Measurements from ENCODE around the gene BRCA1.
A peak's percentile ranks its signal among the peaks of the same experiment; 100 is the strongest.
"Not testable (repeated sequence)": the region's sequence is repeated elsewhere in the genome, so short reads cannot be mapped to it uniquely, and the experiment has no call there.

The BRCA1 gene

GRCh38 chr17:43125133-43125966, at the start of gene BRCA1:
TSS of gene BRCA1 (minus strand) at chr17:43125364. CDS start at chr17:43124096, 1,268 bp downstream.
- peak; percentile 100 for DNase-seq
- in situ Hi-C loops (cut with MboI; ENCODE audit: low pct_unique_long_range_greater_than_20kb, low sequenced_read_pairs): no loop called here

DNA sequence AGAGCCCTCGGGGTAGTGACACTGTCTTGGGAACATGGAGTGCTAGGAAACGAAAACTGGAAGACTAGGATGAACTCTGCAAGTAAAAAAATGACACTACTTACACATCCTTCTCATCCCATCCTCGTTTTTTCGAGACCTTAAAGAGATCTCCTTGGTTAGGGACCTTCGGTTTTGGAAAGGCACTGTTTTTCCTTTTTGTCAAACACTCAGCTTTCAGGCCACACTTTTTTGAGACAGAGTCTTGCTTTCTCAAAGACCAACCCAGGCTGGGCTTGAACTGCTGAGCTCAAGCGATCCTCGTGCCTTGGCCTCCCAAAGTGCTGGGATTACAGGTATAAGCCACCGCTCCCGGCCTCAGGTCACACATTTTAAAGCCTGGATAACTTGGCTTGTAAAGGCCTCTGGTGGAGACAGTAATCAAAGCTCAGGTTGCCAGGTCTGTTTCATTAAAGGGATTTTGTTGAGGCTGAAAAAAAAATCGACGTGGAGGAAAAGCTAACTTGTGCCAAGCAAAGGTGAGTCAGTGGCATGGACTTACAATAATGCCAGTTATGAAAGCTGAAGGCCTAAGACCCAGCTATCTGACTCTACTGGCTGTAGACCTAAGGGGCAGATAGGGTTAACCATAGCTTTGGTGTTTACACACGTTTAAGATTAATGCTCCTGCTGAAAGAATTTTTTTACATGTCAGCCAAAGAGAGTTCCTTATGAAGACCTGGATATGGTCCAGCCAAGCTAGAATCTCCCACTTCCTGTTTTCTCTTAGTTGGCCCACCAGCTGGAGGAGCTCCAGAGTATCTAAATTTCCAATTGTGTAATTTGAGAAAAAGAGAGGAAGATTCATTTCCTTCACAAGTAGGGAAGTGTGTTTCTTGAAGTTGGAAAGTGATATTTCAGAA, 46.7 kb upstream of the BRCA1 start:
- peak; percentile 88 for DNase-seq

GRCh38 chr17:43170766-43171585, 45.8 kb upstream of the BRCA1 start, which contains the start of gene NBR1:
TSS of gene NBR1 (plus strand) at chr17:43171214. CDS start at chr17:43175800, 4,586 bp downstream.
- in situ Hi-C loops (cut with MboI; ENCODE audit: low pct_unique_long_range_greater_than_20kb, low sequenced_read_pairs): no loop called here
- DNase-seq: peak; percentile 100

More for the DNA sequence above, 46.7 kb upstream of the BRCA1 start:
- in situ Hi-C loops (cut with MboI; ENCODE audit: low pct_unique_long_range_greater_than_20kb, low sequenced_read_pairs): no loop called here

DNA sequence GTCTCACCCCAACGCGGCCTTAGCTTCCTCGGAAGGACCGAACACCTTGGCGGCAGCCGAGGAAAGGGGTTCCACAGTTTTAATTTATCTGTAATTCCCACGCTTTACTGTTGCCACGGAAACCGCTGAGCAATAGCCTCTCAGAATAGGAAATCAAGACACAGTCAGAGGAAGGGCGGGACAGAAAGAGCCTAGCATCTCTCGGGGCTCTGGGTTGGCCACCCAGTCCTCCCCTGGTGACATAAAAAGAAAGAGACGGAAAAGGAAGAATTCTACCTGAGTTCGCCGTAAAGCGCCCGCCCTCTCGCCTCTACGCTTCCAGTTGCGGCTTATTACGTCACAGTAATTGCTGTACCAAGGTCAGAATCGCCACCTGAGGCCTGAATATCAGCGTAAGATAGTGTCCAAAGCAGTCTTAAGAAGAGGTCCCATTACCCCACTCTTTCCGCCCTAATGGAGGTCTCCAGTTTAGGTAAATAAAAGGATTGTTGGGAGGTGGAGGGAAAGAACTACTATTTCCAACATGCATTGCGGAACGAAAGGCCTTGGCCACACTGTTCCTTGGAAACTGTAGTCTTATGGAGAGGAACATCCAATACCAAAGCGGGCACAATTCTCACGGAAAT, 45.1 kb upstream of the BRCA1 start:
- in situ Hi-C loops (cut with MboI; ENCODE audit: low pct_unique_long_range_greater_than_20kb, low sequenced_read_pairs): no loop called here
- DNase-seq: peak; percentile 97

- in situ Hi-C loops (cut with MboI; ENCODE audit: low pct_unique_long_range_greater_than_20kb, low sequenced_read_pairs): no loop called here
- DNase-seq: no peak
Observed at GRCh38 chr17:43169561-43170139, 44.5 kb upstream of the BRCA1 start.

GRCh38 chr17:43165971-43166370, 40.8 kb upstream of the BRCA1 start:
- in situ Hi-C loops (cut with MboI; ENCODE audit: low pct_unique_long_range_greater_than_20kb, low sequenced_read_pairs); DNase-seq: not testable (repeated sequence)

- in situ Hi-C loops (cut with MboI; ENCODE audit: low pct_unique_long_range_greater_than_20kb, low sequenced_read_pairs); DNase-seq: not testable (repeated sequence)
Observed at GRCh38 chr17:43159957-43160356, 34.8 kb upstream of the BRCA1 start.

GRCh38 chr17:43159232-43159631, 34.1 kb upstream of the BRCA1 start:
- in situ Hi-C loops (cut with MboI; ENCODE audit: low pct_unique_long_range_greater_than_20kb, low sequenced_read_pairs); DNase-seq: not testable (repeated sequence)

GRCh38 chr17:43155666-43156065, 30.5 kb upstream of the BRCA1 start:
- in situ Hi-C loops (cut with MboI; ENCODE audit: low pct_unique_long_range_greater_than_20kb, low sequenced_read_pairs): no loop called here
- no peak for DNase-seq

GRCh38 chr17:43153197-43153835, 28.2 kb upstream of the BRCA1 start:
- DNase-seq; in situ Hi-C loops (cut with MboI; ENCODE audit: low pct_unique_long_range_greater_than_20kb, low sequenced_read_pairs): not testable (repeated sequence)

GRCh38 chr17:43151880-43152456, 26.8 kb upstream of the BRCA1 start:
- no peak for DNase-seq
- in situ Hi-C loops (cut with MboI; ENCODE audit: low pct_unique_long_range_greater_than_20kb, low sequenced_read_pairs): no loop called here

DNA sequence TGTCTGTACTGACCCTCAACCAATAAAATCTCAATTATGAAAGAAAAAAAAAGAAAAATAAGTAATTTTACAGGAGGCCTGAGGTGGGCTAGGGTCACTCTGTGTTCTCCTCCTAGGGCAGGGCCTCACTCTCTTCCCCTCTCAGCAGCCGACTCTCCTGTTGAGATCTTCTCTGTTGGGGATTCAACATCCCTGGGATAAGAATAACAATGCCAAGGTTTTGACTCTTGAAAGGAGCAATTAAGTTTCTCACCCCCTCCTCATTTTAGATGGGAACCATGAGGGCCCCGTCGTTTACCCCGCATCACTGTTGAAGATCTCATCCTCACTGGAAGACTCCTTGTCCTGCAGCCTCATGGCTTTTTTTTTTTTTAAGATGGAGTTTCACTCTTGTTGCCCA, 21.5 kb upstream of the BRCA1 start:
- in situ Hi-C loops (cut with MboI; ENCODE audit: low pct_unique_long_range_greater_than_20kb, low sequenced_read_pairs): no loop called here
- no peak for DNase-seq

DNA sequence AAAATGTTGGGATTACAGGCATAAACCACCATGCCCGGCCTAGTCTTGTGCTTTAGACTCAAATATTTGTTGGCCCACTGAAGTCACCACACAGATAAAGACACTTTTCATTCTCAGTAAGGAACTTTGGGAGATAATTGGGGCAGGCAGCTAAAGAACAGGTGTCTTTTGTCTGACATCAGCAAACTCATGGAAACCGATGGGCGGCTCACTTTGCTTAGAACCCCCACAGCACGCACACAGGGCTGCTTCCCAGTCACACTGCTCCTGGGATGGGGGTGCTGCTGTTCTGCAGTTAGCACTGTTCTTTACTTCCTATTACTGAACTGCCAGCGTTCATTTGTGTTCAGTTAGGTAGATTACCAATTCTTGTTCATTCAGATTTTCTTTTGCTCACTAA, 18.0 kb upstream of the BRCA1 start:
- in situ Hi-C loops (cut with MboI; ENCODE audit: low pct_unique_long_range_greater_than_20kb, low sequenced_read_pairs): no loop called here
- DNase-seq: no peak

GRCh38 chr17:43142153-43142552, 17.0 kb upstream of the BRCA1 start:
- in situ Hi-C loops (cut with MboI; ENCODE audit: low pct_unique_long_range_greater_than_20kb, low sequenced_read_pairs): no loop called here
- DNase-seq: no peak

DNA sequence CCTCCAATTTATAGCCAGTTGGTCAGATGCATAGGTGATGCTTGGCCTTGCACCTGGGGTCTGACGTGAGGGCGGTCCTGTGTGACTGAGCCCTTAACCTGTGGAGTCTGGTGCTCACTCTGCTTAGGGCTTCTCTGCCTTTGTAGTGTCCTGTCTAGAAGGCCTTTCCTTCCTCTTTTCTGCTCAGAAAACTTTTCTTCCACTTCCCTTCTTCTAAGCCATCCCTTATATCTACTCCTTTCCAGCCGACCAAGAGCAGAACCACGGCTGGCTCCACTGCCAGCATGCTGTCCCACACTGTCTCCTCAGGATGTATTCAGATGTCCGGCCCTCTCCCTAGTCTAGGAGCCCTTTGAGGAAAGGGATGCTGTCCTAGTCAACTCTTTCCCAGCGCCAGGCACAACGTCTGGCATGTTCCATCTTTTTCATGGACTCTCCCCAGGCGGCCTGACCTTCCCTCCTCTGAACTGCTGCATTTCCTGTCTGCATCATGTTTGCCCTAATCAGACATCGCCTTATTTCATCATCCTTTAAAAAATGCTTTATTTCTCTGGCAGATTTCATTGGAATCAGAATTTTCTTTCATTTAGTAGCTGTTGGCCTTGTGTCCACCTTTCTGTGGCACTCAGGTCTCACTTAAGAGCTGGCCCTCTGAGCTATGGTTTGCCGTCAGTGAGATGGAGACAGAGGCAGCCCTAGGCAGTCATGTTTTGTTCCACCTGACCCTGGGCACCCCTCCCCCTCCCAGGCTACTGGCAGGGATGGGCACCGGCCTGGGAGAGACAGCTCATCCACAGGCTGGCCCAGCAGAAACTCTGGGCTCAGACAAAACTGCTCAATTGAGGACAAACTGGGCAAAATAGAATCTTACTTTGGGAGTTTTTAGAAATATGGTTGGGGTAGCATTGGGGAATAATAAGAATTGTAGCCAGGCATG, 15.5 kb upstream of the BRCA1 start:
- DNase-seq: peak; percentile 66
- in situ Hi-C loops (cut with MboI; ENCODE audit: low pct_unique_long_range_greater_than_20kb, low sequenced_read_pairs): no loop called here

GRCh38 chr17:43138531-43138930, 13.4 kb upstream of the BRCA1 start:
- DNase-seq; in situ Hi-C loops (cut with MboI; ENCODE audit: low pct_unique_long_range_greater_than_20kb, low sequenced_read_pairs): not testable (repeated sequence)
